MM.1S (cell line): ENCODE data around the gene HIF1AN.

Experiments used
- CTCF ChIP-seq: fragments of 300-600 bp; sonication (generic); IDR thresholded peaks from 2 replicates; pipeline ENCODE4 v1.5.1; 2016; ENCODE audit warnings: antibody characterized with exemption, low read length, mixed read lengths
- EZH2 ChIP-seq: fragments of 300-600 bp; sonication (generic); optimal IDR thresholded peaks from 2 replicates; pipeline ENCODE3; 2017; ENCODE audit warnings: low read depth, mild to moderate bottlenecking, antibody characterized with exemption, low read length, mixed read lengths
- EZH2phosphoT487 ChIP-seq: fragments of 300-600 bp; sonication (generic); IDR thresholded peaks from 2 replicates; pipeline ENCODE4 v1.6.1; 2018; ENCODE audit warnings: antibody characterized with exemption, low read length

DNA sequence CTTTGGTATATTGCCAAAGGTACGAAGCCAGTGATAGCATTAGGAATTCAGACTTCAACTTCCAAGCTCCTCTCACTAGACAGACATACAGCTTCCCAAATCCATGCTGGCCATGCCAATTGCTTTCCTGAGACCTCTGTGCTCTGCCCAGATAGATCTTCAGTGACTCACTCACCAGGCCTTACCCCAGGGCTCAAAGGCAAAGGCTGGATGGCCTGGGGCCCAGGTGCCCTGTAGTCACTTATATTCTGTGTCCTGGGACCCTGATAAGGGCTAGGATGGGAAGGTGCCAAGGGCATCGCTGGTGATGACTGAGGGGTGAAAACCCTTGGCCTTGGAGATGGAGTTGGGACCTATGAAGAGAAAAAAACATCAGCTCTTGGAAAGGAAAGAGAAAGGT lies 45.2 kb upstream of the HIF1AN start:
- TF ChIP-seq CTCF (no peak), EZH2phosphoT487 (no peak), EZH2 (no peak)
